Thoracic aorta (tissue), 2 donors: Measurements from ENCODE around the gene CELF2. TPM values are rescaled to one million over a fixed set of nuclear protein-coding genes. Genes with fewer than 3 reads are reported as not detected.

Experiments used
- ATAC-seq: fragments of 150-250 bp; one replicate; pipeline ENCODE4 v1.8.0; 2017; ENCODE audit warnings: low read depth; ENCODE audit not compliant: insufficient number of reproducible peaks, low FRiP score
- DNase-seq: peaks from one replicate; pipeline ENCODE4 v3.0.0-alpha.2; 2020; ENCODE audit warnings: low spot score
- H3K27ac ChIP-seq, 2 donors: fragments of 200-600 bp; sonication (generic); 1 replicate in 1 of 2; 2 replicates in 1 of 2; pipeline ENCODE4 v1.5.1; 2016; ENCODE audit warnings: mild to moderate bottlenecking in 2 of 2, moderate library complexity in 2 of 2
- H3K27me3 ChIP-seq: fragments of 200-600 bp; sonication (generic); replicated peaks from 2 replicates; pipeline ENCODE4 v1.6.0; 2016; ENCODE audit warnings: mild to moderate bottlenecking; ENCODE audit not compliant: insufficient read depth
- H3K36me3 ChIP-seq: fragments of 200-600 bp; sonication (generic); one replicate; pipeline ENCODE4 v1.5.1; 2016
- H3K4me1 ChIP-seq, 2 donors: fragments of 200-600 bp; sonication (generic); 1 replicate in 1 of 2; 2 replicates in 1 of 2; pipeline versions ENCODE4 v1.5.1 to v1.6.0; 2016; ENCODE audit warnings: low read depth in 2 of 2, mild to moderate bottlenecking in 1 of 2; ENCODE audit not compliant: control insufficient read depth in 1 of 2
- H3K4me3 ChIP-seq: fragments of 200-600 bp; sonication (generic); 2 replicates; pipeline ENCODE4 v1.5.1; 2016; ENCODE audit warnings: mild to moderate bottlenecking
- H3K9me3 ChIP-seq: fragments of 200-600 bp; sonication (generic); 2 replicates; pipeline ENCODE4 v1.5.1; 2016
- CTCF ChIP-seq: fragments of 200-600 bp; sonication (generic); IDR thresholded peaks from one replicate; pipeline ENCODE4 v1.5.1; 2019; ENCODE audit warnings: antibody characterized with exemption
- total RNA-seq, 2 donors: library from RNA; depleted of rRNA; stranded (reverse); fragments of >200 nt; gene quantifications; one replicate each; pipeline versions ENCODE4 v1.1.0 to v1.2.3, GENCODE V29; 2016

The CELF2 gene
- total RNA-seq, 2 donors from 2014 or later, result 69.0 to 73.5 TPM

DNA sequence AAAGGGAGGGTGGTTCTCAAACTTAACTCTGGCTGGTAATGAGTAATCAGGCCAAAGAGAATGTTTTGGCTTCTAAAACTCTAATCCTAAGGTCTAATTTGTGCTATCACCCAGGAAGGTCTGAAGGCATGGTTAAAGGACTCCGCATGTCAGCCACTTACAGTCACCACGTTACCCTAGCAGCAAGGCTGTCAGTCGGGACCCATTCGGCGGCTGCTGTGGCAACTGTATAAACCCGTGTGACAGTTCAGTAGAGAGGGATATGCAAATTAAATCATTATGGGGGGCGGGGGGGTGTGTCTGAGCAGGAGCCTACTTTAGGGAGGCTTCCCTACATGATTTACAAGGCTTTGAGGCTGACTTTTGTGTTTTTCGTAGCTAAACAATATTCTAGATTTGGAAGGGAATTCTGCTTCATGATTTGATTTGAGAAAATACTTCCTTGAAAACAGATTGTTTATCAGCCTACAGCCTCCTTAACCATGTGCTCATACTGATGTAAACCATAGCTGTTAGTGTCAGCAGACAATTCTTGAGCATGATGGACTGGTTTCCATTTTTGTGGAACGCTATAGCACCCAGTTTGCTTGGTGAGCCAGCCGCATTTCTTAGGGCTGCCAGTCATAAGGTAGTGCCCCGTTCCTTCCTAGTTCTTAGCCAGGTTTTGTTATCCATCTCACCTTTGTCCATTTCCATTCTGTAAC lies 309.4 kb downstream of the CELF2 start:
- Histone ChIP-seq H3K4me1 (peaks cover 20 to 45% of the 10 kb centered on the region in 2 donors), H3K27me3 (no peaks in the 10 kb centered on the region), H3K36me3 (peaks cover 5% of the 10 kb centered on the region), H3K4me3 (no peak overlapping the region), H3K27ac (peak overlapping the region; percentile 60 to 67), H3K9me3 (no peaks in the 10 kb centered on the region)
- ATAC-seq (no peak), DNase-seq (no peak)
- TF ChIP-seq CTCF, result no peak

DNA sequence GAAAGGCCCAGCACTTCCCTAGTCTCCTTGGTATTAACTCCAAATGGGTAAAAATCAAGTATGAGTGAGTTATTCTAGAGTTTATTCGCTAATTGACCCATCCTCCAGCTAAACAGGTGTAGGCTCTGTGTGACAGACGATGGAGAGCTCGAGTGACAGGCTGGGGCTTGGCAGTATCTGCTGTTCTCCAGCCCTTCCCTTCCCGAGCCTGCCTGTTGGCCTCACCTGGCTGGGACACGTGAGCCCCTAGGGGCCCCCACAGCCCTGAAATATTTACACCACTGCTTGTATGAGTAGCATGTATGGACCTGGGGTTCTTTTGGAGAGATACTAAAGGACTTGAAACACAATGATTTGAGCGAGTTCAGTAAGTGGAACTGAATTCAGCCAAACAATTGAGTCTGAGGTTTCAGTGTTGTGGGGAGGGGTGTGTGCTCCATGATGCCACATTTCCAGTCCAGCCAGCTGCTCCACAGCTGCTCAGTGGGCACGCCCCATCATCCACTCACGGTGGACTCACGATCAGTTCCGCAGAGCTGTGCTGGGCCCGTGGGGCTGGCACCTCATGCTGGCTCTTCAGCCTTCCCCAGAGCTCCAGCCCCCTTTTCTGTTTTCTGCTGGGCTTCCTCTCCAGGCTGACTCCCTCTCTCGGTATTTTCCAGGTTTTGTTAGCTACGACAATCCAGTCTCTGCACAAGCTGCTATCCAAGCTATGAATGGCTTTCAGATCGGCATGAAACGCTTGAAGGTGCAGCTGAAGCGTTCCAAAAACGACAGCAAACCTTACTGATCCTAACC lies 310.8 kb downstream of the CELF2 start:
- Histone ChIP-seq H3K9me3 (no peaks in the 10 kb centered on the region), H3K27me3 (no peaks in the 10 kb centered on the region), H3K4me1 (peaks cover 20 to 47% of the 10 kb centered on the region in 2 donors), H3K4me3 (peak overlapping the region; percentile 56), H3K36me3 (no peaks in the 10 kb centered on the region), H3K27ac (peak overlapping the region; percentile 60 to 67)
- TF ChIP-seq CTCF, result no peak
- DNase-seq (no peak), ATAC-seq (no peak)

DNA sequence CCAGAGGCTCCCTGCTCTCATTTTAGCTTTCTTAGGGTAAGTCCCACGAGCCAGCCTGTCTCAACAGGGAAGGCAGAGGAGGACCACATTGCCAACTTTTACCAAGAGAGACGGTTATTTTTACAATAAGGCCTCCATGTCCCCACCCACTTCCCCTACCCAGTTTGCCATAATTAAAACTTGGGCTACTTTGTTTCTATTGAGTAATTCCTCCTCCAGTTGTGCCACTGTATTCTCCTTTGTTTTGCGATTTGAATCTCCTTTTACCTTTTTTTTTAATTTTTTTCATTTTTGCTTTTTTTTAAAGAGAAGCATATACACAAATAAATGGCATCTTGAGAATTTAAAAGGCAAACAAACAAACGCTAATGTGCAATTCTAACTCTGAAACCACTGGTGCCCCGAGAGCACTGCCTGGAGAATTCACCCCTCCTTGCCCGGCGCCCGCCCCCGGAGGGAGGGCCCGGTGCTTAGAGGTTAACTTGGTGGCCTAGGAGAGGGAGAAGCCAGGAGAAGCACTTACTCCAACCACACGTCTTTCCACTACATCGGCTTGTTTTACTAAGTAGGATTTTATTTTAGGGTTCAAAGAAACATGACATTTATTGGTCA lies 311.5 kb downstream of the CELF2 start:
- no peak for TF ChIP-seq CTCF
- H3K9me3 ChIP-seq, result no peaks in the 10 kb centered on the region
- peaks cover 20 to 47% of the 10 kb centered on the region in 2 donors for H3K4me1 ChIP-seq
- no peak for DNase-seq
- H3K27ac ChIP-seq, result peak overlapping the region; percentile 60 to 67
- H3K4me3 ChIP-seq, result peak overlapping the region; percentile 56
- ATAC-seq, result no peak
- H3K27me3 ChIP-seq, result no peaks in the 10 kb centered on the region
- H3K36me3 ChIP-seq, result no peaks in the 10 kb centered on the region

DNA sequence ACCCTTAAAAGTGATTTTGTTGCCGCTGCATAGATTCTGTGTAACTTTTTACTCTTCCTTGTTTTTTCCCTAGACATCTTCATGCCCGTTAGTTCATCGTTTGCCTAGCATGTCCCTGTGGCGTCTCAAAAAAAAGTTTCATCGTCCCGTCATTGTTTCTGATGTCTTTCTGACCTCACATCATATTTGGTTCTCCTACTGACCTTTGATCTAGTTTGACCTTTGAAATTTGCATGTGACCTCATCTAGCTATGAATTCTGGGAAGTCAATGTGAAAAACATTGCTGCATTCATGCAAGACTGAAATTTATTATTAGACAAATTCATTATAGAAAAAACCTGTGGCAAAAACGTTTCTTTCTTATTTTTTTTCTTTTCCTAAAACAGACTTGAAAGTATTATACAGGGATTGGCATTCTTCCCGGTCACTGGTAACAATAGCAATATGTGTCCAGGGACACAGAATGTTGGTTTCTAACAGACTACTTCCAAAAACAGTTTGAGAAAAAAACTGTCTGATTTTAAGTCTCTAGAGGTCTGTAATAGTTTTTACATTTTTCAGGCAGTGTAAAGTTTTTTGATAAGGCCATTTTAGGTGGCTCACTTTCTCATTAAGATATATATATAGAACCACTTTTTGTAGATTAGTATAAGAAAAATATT lies 312.8 kb downstream of the CELF2 start:
- TF ChIP-seq CTCF, result no peak
- no peaks in the 10 kb centered on the region for H3K9me3 ChIP-seq
- H3K36me3 ChIP-seq, result no peaks in the 10 kb centered on the region
- H3K4me3 ChIP-seq, result no peak overlapping the region
- peaks cover 20 to 47% of the 10 kb centered on the region in 2 donors for H3K4me1 ChIP-seq
- no peak for DNase-seq
- H3K27me3 ChIP-seq, result no peaks in the 10 kb centered on the region
- peak overlapping the region; percentile 40 to 58 for H3K27ac ChIP-seq
- no peak for ATAC-seq
